HCT116 (cell line): ENCODE measurements around the gene CCDC90B. TPM values are rescaled to one million over a fixed set of nuclear protein-coding genes. Genes with fewer than 3 reads are reported as not detected.

Experiments
- ATAC-seq: fragments of 200-7000 bp; cut with Tn5 transposase; 2 replicates; pipeline ENCODE4 v1.9.1; 2020; ENCODE audit warnings: mild to moderate bottlenecking, moderate library complexity
- BruUV-seq: library from RNA; stranded (reverse); fragments of 400-500 nt; replicated peaks from 2 replicates; lab custom pipeline; 2021; lab: Mats Ljungman, UMichigan
- CTCF ChIA-PET: fragments of 300-600 bp; sonication (Branson Sonifier 250); formaldehyde crosslinking; loops from one replicate; lab custom pipeline; 2021; ENCODE audit warnings: antibody characterized with exemption; lab: Charles Lee
- POLR2A ChIA-PET: fragments of 300-600, 350-600 bp; sonication (Branson Sonifier 250); formaldehyde crosslinking; loops from one replicate; lab custom pipeline; 2021; ENCODE audit warnings: antibody characterized with exemption; lab: Charles Lee
- RAD21 ChIA-PET, 2 experiments: fragments of 300-600 bp; sonication (Branson Sonifier 250); formaldehyde crosslinking; loops; one replicate each; lab custom pipeline; 2023; ENCODE audit warnings: low total read pairs in 2 of 2; ENCODE audit not compliant: uncharacterized antibody in 2 of 2, unreplicated experiment in 2 of 2, low non-redundant PET in 1 of 2; lab: Charles Lee
- DNase-seq: peaks from one replicate; pipeline ENCODE4 v3.0.0-alpha.2; 2010; ENCODE audit warnings: low read depth, low spot score
- H2AFZ ChIP-seq: fragments of 200-600 bp; shearing (Covaris generic), sonication (generic); 2 replicates; pipeline ENCODE4 v1.6.1; 2017; ENCODE audit warnings: low read depth, mixed run types, mixed read lengths, antibody characterized with exemption, low read length; ENCODE audit not compliant: poor library complexity, severe bottlenecking
- H3K27ac ChIP-seq: 2 replicates; pipeline ENCODE4 v1.5.1; 2012; ENCODE audit warnings: low read depth, low read length
- H3K27me3 ChIP-seq: fragments of 200-600 bp; sonication (generic); 2 replicates; pipeline ENCODE4 v1.6.1; 2016; ENCODE audit warnings: mixed run types, low read length, mixed read lengths; ENCODE audit not compliant: insufficient read depth
- H3K36me3 ChIP-seq, 2 experiments: fragments of 200-500 bp in 1 of 2; fragments of 200-600 bp in 1 of 2; sonication (Bioruptor generic) in 1 of 2; sonication (generic) in 1 of 2; 2 replicates each; pipeline versions ENCODE4 v1.5.1 to v1.6.1; 2014 to 2016; ENCODE audit warnings: low read length in 2 of 2, inconsistent platforms in 1 of 2, mixed read lengths in 1 of 2, mixed run types in 1 of 2; ENCODE audit not compliant: insufficient read depth in 2 of 2, control insufficient read depth in 1 of 2
- H3K4me1 ChIP-seq, 2 experiments: fragments of 200-600 bp in 1 of 2; sonication (generic) in 1 of 2; 2 replicates each; pipeline versions ENCODE4 v1.5.1 to v1.6.1; 2012 to 2017; ENCODE audit warnings: low read length in 2 of 2, inconsistent platforms in 1 of 2, mild to moderate bottlenecking in 1 of 2, mixed read lengths in 1 of 2, mixed run types in 1 of 2, moderate library complexity in 1 of 2; ENCODE audit not compliant: insufficient read depth in 2 of 2, control insufficient read depth in 1 of 2
- H3K4me2 ChIP-seq: fragments of 200-600 bp; sonication (generic); 2 replicates; pipeline ENCODE4 v1.6.1; 2017; ENCODE audit warnings: mixed run types, low read length, mixed read lengths
- H3K4me3 ChIP-seq, 2 experiments: fragments of 200-600 bp in 1 of 2; sonication (generic) in 1 of 2; replicated peaks in 1 of 2; 2 replicates each; pipeline ENCODE4 v1.5.1; 2011 to 2016; ENCODE audit warnings: low read length in 2 of 2, control low read depth in 1 of 2, low read depth in 1 of 2, mild to moderate bottlenecking in 1 of 2, mixed read lengths in 1 of 2, mixed run types in 1 of 2
- H3K79me2 ChIP-seq: fragments of 200-600 bp; sonication (generic); 2 replicates; pipeline ENCODE4 v1.6.1; 2017; ENCODE audit warnings: mild to moderate bottlenecking, mixed run types, low read length, moderate library complexity, mixed read lengths; ENCODE audit not compliant: insufficient read depth
- H3K9ac ChIP-seq: fragments of 200-600 bp; sonication (generic); 2 replicates; pipeline ENCODE4 v1.6.1; 2016; ENCODE audit warnings: low read length, mixed read lengths
- H3K9me2 ChIP-seq: fragments of 200-600 bp; sonication (generic), shearing (Covaris generic); 2 replicates; pipeline ENCODE4 v1.6.1; 2017; ENCODE audit warnings: mixed run types, mild to moderate bottlenecking, moderate library complexity; ENCODE audit not compliant: insufficient read depth
- H3K9me3 ChIP-seq, 2 experiments: fragments of 200-500 bp in 1 of 2; fragments of 200-600 bp in 1 of 2; sonication (Bioruptor generic) in 1 of 2; sonication (generic) in 1 of 2; 2 replicates each; pipeline ENCODE4 v1.6.1; 2014 to 2017; ENCODE audit warnings: low read length in 2 of 2, mixed read lengths in 2 of 2, inconsistent platforms in 1 of 2, low read depth in 1 of 2, mild to moderate bottlenecking in 1 of 2, mixed run types in 1 of 2, moderate library complexity in 1 of 2; ENCODE audit not compliant: control insufficient read depth in 1 of 2, insufficient read depth in 1 of 2
- H4K20me1 ChIP-seq: fragments of 200-600 bp; sonication (generic), shearing (Covaris generic); 2 replicates; pipeline ENCODE4 v1.6.1; 2017; ENCODE audit warnings: mixed run types, mild to moderate bottlenecking, moderate library complexity; ENCODE audit not compliant: insufficient read depth
- CEBPB ChIP-seq: IDR thresholded peaks from 2 replicates; pipeline ENCODE4 v1.6.1; 2012; ENCODE audit warnings: low read depth
- ELF1 ChIP-seq: IDR thresholded peaks from 2 replicates; pipeline ENCODE4 v1.6.1; 2012; ENCODE audit warnings: low read depth, borderline replicate concordance
- EZH2phosphoT487 ChIP-seq: fragments of 200-600 bp; IDR thresholded peaks from 2 replicates; pipeline ENCODE4 v1.6.1; 2018; ENCODE audit warnings: antibody characterized with exemption, borderline replicate concordance
- FOSL1 ChIP-seq: IDR thresholded peaks from 2 replicates; pipeline ENCODE4 v1.6.1; 2012; ENCODE audit warnings: low read depth
- POLR2A ChIP-seq: IDR thresholded peaks from 2 replicates; pipeline ENCODE4 v1.7.0; 2011; ENCODE audit warnings: borderline replicate concordance; ENCODE audit not compliant: insufficient read depth, insufficient read length; ENCODE audit errors: extremely low read depth
- POLR2AphosphoS5 ChIP-seq: IDR thresholded peaks from 2 replicates; pipeline ENCODE4 v1.6.1; 2011; ENCODE audit warnings: mild to moderate bottlenecking, low read depth, low read length, moderate library complexity
- RAD21 ChIP-seq: IDR thresholded peaks from 2 replicates; pipeline ENCODE4 v1.6.1; 2012; ENCODE audit warnings: low read depth, mild to moderate bottlenecking
- SP1 ChIP-seq: IDR thresholded peaks from 2 replicates; pipeline ENCODE4 v1.6.1; 2012; ENCODE audit warnings: low read depth
- SRF ChIP-seq: IDR thresholded peaks from 2 replicates; pipeline ENCODE4 v1.6.1; 2012; ENCODE audit warnings: low read depth
- TCF7L2 ChIP-seq: IDR thresholded peaks from 2 replicates; pipeline ENCODE4 v1.7.0; 2011; ENCODE audit warnings: borderline replicate concordance, inconsistent platforms; ENCODE audit not compliant: insufficient read depth, insufficient read length; ENCODE audit errors: extremely low read depth
- YY1 ChIP-seq: IDR thresholded peaks from 2 replicates; pipeline ENCODE4 v1.6.1; 2011; ENCODE audit warnings: low read length, low read depth, moderate library complexity, mild to moderate bottlenecking; ENCODE audit not compliant: insufficient replicate concordance; ENCODE audit errors: extremely low read depth
- ZFX ChIP-seq: fragments of 450-650 bp; IDR thresholded peaks from 2 replicates; pipeline ENCODE4 v1.6.1; 2017
- ZNF274 ChIP-seq: fragments of 200-500 bp; sonication (Bioruptor generic); IDR thresholded peaks from 2 replicates; pipeline ENCODE4 v1.6.1; 2014; ENCODE audit warnings: mild to moderate bottlenecking, low read depth, low read length, inconsistent platforms
- intact Hi-C: fragments of 100-400 bp; cut with micrococcal nuclease; formaldehyde crosslinking; loops from 2 replicates; pipeline ENCODE4 v1.10.0; 2022
- total RNA-seq: library from RNA; stranded (reverse); gene quantifications from one replicate; pipeline ENCODE4 v1.2.1, GENCODE V29; 2021; ENCODE audit not compliant: unreplicated experiment
- TF ChIP-seq, protein P1 (sequence below): IDR thresholded peaks from 2 replicates; pipeline ENCODE4 v1.6.1; 2012
- TF ChIP-seq, protein P2 (sequence below): IDR thresholded peaks from 2 replicates; pipeline ENCODE4 v1.6.1; 2011; ENCODE audit warnings: mild to moderate bottlenecking, low read length, moderate library complexity; ENCODE audit not compliant: insufficient replicate concordance; ENCODE audit errors: extremely low read depth
- TF ChIP-seq, protein P3 (sequence below), 3 experiments: fragments of 200-600 bp in 1 of 3; sonication (generic) in 1 of 3; IDR thresholded peaks in 2 of 3; conservative IDR thresholded peaks in 1 of 3; 2 replicates each; pipeline ENCODE4 v1.5.1; 2012 to 2017; ENCODE audit warnings: low read depth in 2 of 3, low read length in 2 of 3, antibody characterized with exemption in 1 of 3, borderline replicate concordance in 1 of 3, control low read depth in 1 of 3, mild to moderate bottlenecking in 1 of 3, mixed read lengths in 1 of 3, mixed run types in 1 of 3, moderate library complexity in 1 of 3; ENCODE audit not compliant: insufficient read depth in 1 of 3

Gene CCDC90B
- total RNA-seq, 1 experiment from 2014 or later: 30.3 TPM

DNA sequence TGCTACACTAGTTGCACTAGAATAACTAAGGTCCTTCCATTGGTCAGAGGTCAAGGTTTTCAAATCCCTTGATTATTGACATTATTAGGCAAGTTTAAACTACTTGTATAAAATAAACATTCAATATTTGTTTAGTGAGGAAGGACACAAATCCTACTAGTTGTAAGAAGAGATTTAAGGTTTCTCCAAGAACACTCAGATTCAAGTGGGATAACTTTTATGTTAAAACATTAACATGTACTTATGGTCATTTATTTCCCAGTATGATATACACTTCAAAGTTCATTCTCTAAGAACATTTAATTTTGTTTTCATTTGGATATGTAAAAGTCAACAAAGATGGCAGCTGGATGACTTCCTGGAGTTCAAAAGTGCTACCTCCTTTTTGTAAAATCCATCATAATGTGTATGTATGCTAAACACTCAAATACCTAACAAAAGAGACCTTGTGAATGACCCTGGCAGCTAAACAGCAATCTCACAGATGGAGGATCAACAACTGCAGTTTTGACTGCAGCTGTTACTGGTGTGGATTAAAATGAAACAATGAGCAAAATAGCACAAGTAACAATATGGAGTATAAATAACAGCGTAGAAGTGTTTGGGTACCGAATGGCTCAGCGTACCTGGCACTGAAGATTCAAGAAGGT, 1.5 kb downstream of the CCDC90B start (continued):
- TF ChIP-seq, protein P1, sequence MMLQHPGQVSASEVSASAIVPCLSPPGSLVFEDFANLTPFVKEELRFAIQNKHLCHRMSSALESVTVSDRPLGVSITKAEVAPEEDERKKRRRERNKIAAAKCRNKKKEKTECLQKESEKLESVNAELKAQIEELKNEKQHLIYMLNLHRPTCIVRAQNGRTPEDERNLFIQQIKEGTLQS: no peak
- TF ChIP-seq FOSL1 (no peak), POLR2A (no peak), SRF (no peak)
- TF ChIP-seq, all 23 proteins: peak for 0

DNA sequence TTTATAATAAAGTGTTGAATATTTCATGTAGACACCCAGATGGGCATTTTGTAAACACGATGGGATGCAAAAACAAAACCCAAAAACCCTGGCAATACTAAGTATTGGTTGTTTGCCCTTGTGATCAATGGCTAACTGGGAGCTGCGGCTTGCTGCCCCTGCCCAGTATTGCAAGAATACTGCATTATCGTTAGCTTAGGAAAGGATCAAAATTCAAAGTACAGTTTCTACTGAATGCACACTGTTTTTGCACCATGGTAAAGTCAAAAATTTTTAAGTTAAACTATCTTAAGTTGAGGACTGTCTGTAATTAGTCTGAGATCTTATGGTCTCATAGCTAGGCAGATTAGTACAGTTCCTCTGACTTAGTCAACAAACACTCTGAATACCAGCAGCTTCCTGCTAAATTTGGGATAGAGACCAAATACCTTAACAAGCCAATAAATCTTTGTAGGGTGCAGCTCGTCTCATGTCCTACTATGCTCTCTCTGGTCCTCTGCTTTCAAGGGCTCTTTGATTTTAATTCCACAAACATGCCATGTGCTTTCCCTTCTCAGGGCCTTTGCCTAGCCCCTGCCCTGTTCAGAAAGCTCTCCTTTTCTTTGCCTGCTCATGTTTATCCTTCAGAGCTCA, 4.0 kb downstream of the CCDC90B start:
- H3K27me3 ChIP-seq: no peaks in the 10 kb centered on the region
- H3K36me3 ChIP-seq: peaks cover 0 to 11% of the 10 kb centered on the region in 2 experiments; a peak in 3 of 4 replicates
- no peak overlapping the region for H3K27ac ChIP-seq
- ChIA-PET RAD21 (no interaction called here), POLR2A (no interaction called here), CTCF (no interaction called here)
- ATAC-seq (no peak), DNase-seq (no peak)
- H4K20me1 ChIP-seq: no peaks in the 10 kb centered on the region
- no peaks in the 10 kb centered on the region for H3K9me3 ChIP-seq
- no peak overlapping the region for H3K4me3 ChIP-seq
- BruUV-seq: no TSS peak
- H3K79me2 ChIP-seq: peaks cover 23% of the 10 kb centered on the region
- no peak overlapping the region for H2AFZ ChIP-seq
- H3K9ac ChIP-seq: no peak overlapping the region
- H3K4me2 ChIP-seq: no peak overlapping the region
- peaks cover 0 to 16% of the 10 kb centered on the region in 2 experiments; a peak in 2 of 4 replicates for H3K4me1 ChIP-seq
- no peaks in the 10 kb centered on the region for H3K9me2 ChIP-seq
- intact Hi-C loops: no loop called here
- TF ChIP-seq ZFX: no peak
- TF ChIP-seq EZH2phosphoT487: no peak
- no peak for TF ChIP-seq SRF
- no peak for TF ChIP-seq YY1
- TF ChIP-seq, protein P2, sequence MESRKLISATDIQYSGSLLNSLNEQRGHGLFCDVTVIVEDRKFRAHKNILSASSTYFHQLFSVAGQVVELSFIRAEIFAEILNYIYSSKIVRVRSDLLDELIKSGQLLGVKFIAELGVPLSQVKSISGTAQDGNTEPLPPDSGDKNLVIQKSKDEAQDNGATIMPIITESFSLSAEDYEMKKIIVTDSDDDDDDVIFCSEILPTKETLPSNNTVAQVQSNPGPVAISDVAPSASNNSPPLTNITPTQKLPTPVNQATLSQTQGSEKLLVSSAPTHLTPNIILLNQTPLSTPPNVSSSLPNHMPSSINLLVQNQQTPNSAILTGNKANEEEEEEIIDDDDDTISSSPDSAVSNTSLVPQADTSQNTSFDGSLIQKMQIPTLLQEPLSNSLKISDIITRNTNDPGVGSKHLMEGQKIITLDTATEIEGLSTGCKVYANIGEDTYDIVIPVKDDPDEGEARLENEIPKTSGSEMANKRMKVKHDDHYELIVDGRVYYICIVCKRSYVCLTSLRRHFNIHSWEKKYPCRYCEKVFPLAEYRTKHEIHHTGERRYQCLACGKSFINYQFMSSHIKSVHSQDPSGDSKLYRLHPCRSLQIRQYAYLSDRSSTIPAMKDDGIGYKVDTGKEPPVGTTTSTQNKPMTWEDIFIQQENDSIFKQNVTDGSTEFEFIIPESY: no peak
- no peak for TF ChIP-seq FOSL1
- TF ChIP-seq SP1: no peak
- no peak for TF ChIP-seq CEBPB
- TF ChIP-seq TCF7L2: no peak
- no peak for TF ChIP-seq RAD21
- TF ChIP-seq ZNF274: no peak
- TF ChIP-seq, protein P3, sequence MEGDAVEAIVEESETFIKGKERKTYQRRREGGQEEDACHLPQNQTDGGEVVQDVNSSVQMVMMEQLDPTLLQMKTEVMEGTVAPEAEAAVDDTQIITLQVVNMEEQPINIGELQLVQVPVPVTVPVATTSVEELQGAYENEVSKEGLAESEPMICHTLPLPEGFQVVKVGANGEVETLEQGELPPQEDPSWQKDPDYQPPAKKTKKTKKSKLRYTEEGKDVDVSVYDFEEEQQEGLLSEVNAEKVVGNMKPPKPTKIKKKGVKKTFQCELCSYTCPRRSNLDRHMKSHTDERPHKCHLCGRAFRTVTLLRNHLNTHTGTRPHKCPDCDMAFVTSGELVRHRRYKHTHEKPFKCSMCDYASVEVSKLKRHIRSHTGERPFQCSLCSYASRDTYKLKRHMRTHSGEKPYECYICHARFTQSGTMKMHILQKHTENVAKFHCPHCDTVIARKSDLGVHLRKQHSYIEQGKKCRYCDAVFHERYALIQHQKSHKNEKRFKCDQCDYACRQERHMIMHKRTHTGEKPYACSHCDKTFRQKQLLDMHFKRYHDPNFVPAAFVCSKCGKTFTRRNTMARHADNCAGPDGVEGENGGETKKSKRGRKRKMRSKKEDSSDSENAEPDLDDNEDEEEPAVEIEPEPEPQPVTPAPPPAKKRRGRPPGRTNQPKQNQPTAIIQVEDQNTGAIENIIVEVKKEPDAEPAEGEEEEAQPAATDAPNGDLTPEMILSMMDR (IDR thresholded peaks at IDR 0.05 in 2 of 3, conservative IDR thresholded peaks at IDR 0.05 in 1 of 3; ENCODE audit: borderline replicate concordance in 1 of 3, insufficient read depth in 1 of 3, low read depth in 2 of 3, low read length in 2 of 3): no peak
- TF ChIP-seq, protein P1: no peak
- TF ChIP-seq ELF1: no peak
- TF ChIP-seq POLR2A: no peak
- TF ChIP-seq POLR2AphosphoS5: no peak
